ENCODE measurements around the gene ITPKB.
"Not testable (repeated sequence)": the region's sequence is repeated elsewhere in the genome, so short reads cannot be mapped to it uniquely, and the experiment has no call there.

- TF ChIP-seq CTCF, POLR2A, EP300 (IDR thresholded peaks at IDR 0.05): not testable (repeated sequence)
These were observed 8.6 kb upstream of the ITPKB start for GRCh38 chr1:226747519-226748263.

All from ovary (tissue), 3 donors.